Right lobe of liver (tissue), 6 donors: ENCODE results near the gene CD200R1L. TPM values are rescaled to one million over a fixed set of nuclear protein-coding genes. Genes with fewer than 3 reads are reported as not detected.
A peak's percentile ranks its signal among the peaks of the same experiment; 100 is the strongest.

Experiments used
- ATAC-seq, 4 donors: fragments of 200-7000 bp; cut with Tn5 transposase; one replicate each; pipeline ENCODE4 v1.9.1; 2020; ENCODE audit warnings: mild to moderate bottlenecking in 4 of 4, moderate library complexity in 4 of 4
- DNase-seq, 3 donors: peaks; one replicate each; pipeline ENCODE4 v3.0.0-alpha.2; 2020
- H3K27ac ChIP-seq, 3 donors: fragments of 200-600 bp; one replicate each; pipeline ENCODE4 v1.8.0; 2022
- H3K27me3 ChIP-seq, 2 donors: fragments of 200-600 bp; one replicate each; pipeline ENCODE4 v1.8.0; 2022
- H3K36me3 ChIP-seq, 4 donors: fragments of 200-600 bp; sonication (generic) in 1 of 4; one replicate each; pipeline versions ENCODE4 v1.5.1 to v1.8.0; 2017 to 2022; ENCODE audit warnings: control low read depth in 1 of 4
- H3K4me1 ChIP-seq, 4 donors: fragments of 200-600 bp; sonication (generic) in 1 of 4; one replicate each; pipeline versions ENCODE4 v1.5.1 to v1.8.0; 2017 to 2022; ENCODE audit warnings: control low read depth in 1 of 4
- H3K4me3 ChIP-seq, 3 donors: fragments of 200-600 bp; one replicate each; pipeline ENCODE4 v1.8.0; 2022
- H3K9me3 ChIP-seq, 4 donors: fragments of 200-600 bp; sonication (generic) in 1 of 4; one replicate each; pipeline versions ENCODE4 v1.5.1 to v1.8.0; 2017 to 2022; ENCODE audit warnings: control low read depth in 1 of 4
- POLR2A ChIP-seq: fragments of 450-650 bp; IDR thresholded peaks from one replicate; pipeline ENCODE4 v1.6.1; 2017; ENCODE audit warnings: antibody characterized with exemption, mild to moderate bottlenecking
- WGBS: methylation state at CpG from one replicate; pipeline ENCODE4 v1.1.6; 2018; ENCODE audit warnings: low coverage, low lambda C conversion rate; ENCODE audit not compliant: insufficient coverage; ENCODE audit errors: missing lambda C conversion rate; 5-methylcytosine and 5-hydroxymethylcytosine counted together
- intact Hi-C, 2 donors: fragments of 100-400 bp; cut with DNase I; formaldehyde crosslinking; loops; one replicate each; pipeline versions ENCODE4 v1.11.2 to v1.14.1; 2022
- total RNA-seq, 6 experiments: library from RNA; depleted of rRNA in 2 of 6; stranded (reverse); fragments of >200 nt in 2 of 6; fragmentation: NEBNext Ultra II Directional in 3 of 6; extraction: Animal tissue kit (Norgen Biotek cat#: 25700) in 3 of 6; gene quantifications; one replicate each; pipeline versions ENCODE4 v1.1.0 to v1.2.4, GENCODE V29; 2016 to 2023
- TF ChIP-seq, protein P1 (sequence below), 4 donors: fragments of 200-600 bp in 3 of 4; fragments of 450-650 bp in 1 of 4; IDR thresholded peaks; one replicate each; pipeline versions ENCODE4 v1.5.1 to v1.8.0; 2016 to 2022; ENCODE audit warnings: antibody characterized with exemption in 4 of 4, mild to moderate bottlenecking in 2 of 4
- donor health status: DM: no; HTN: yes; CAD: no.
- donor health status: DM: no; HTN: no; CAD: no.
- donor health status: DM: no; HTN: no; CAD: no.
- donor health status: DM: no; HTN: yes; CAD: no.
- donor health status: DM: no; HTN: yes; CAD: no.

The CD200R1L gene
- total RNA-seq, 6 experiments from 2014 or later: not detected

DNA sequence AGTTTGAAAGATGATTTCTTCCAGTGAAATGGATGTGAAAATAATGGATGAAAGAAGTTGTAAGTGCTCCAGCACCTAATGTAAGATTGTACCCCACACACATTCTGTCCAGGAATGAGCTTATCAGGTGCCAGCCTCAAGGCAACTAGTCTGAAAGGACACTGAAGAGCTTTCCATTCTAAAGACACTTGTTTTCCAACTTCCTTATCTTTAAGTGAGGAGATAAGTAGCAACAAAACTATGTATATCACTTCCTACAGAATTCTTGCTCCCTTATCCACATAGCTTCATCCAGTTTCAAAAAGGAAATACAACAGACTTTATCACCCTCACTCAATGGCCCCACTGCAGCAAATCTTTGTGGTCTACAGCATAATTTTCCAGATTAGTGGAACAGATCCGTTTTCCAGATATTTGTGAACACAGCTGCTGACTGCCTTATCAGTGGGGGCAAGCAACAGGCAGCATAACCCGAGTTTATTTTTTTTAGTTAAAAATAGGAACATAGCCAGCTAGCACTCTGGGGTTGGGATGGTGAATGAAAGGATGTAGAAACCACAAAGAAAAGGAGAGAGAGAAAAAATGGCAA, 60.6 kb downstream of the CD200R1L start:
- Histone ChIP-seq H3K4me1 (no peaks in the 10 kb centered on the region), H3K27ac (no peak overlapping the region), H3K4me3 (no peak overlapping the region), H3K9me3 (no peaks in the 10 kb centered on the region), H3K36me3 (no peaks in the 10 kb centered on the region), H3K27me3 (no peaks in the 10 kb centered on the region)
- 0% methylated on average over 2 of the region's 2 CpGs for WGBS
- intact Hi-C loops: no loop called here
- DNase-seq (no peak), ATAC-seq (peak; percentile 33 to 79 (median 53))
- TF ChIP-seq, protein P1, sequence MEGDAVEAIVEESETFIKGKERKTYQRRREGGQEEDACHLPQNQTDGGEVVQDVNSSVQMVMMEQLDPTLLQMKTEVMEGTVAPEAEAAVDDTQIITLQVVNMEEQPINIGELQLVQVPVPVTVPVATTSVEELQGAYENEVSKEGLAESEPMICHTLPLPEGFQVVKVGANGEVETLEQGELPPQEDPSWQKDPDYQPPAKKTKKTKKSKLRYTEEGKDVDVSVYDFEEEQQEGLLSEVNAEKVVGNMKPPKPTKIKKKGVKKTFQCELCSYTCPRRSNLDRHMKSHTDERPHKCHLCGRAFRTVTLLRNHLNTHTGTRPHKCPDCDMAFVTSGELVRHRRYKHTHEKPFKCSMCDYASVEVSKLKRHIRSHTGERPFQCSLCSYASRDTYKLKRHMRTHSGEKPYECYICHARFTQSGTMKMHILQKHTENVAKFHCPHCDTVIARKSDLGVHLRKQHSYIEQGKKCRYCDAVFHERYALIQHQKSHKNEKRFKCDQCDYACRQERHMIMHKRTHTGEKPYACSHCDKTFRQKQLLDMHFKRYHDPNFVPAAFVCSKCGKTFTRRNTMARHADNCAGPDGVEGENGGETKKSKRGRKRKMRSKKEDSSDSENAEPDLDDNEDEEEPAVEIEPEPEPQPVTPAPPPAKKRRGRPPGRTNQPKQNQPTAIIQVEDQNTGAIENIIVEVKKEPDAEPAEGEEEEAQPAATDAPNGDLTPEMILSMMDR (IDR thresholded peaks at IDR 0.05): no peak
- no peak for TF ChIP-seq POLR2A

DNA sequence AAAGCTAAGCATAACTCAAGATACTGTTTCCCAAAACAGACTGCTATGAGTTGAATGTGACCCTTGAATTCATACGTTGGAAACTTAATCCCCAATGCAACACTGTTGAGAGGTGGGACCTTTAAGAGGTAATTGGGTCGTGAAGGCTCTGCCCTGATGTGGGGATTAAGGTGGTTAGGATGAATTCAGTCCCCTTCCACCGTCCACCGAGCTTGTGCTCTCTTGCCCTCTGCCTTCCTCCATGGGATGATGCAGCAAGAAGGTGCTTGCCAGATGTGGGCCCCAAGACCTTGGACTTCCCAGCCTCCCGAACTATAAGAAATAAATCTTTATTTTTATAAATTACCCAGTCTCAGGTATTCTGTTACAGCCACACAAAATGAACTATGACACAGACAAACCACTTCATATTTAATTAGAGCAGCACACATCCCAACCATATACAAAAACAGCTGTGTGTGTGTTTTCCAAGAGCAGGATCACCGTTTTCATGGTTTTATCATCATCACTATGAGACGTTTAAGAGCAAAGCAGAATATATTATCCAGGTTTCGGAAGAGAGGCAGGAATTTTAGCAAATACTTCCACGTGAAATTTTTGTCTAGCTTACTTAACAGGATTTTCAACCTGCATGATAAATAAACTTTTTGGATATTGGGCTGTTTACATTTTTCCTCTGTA, 61.2 kb downstream of the CD200R1L start:
- Histone ChIP-seq H3K9me3 (no peaks in the 10 kb centered on the region), H3K36me3 (no peaks in the 10 kb centered on the region), H3K27me3 (no peaks in the 10 kb centered on the region), H3K27ac (no peak overlapping the region), H3K4me3 (no peak overlapping the region), H3K4me1 (no peaks in the 10 kb centered on the region)
- intact Hi-C loops: no loop called here
- ATAC-seq (no peak), DNase-seq (no peak)
- 51% methylated on average over 9 of the region's 9 CpGs for WGBS
- TF ChIP-seq, protein P1 (IDR thresholded peaks at IDR 0.05): no peak
- no peak for TF ChIP-seq POLR2A

GRCh38 chr3:112782491-112782890, 64.2 kb downstream of the CD200R1L start:
- Histone ChIP-seq H3K4me3 (no peak overlapping the region), H3K4me1 (no peaks in the 10 kb centered on the region), H3K36me3 (no peaks in the 10 kb centered on the region), H3K27me3 (no peaks in the 10 kb centered on the region), H3K27ac (no peak overlapping the region), H3K9me3 (no peaks in the 10 kb centered on the region)
- intact Hi-C loops: no loop called here
- WGBS: 23% methylated on average over 2 of the region's 2 CpGs
- no peak for TF ChIP-seq POLR2A
- TF ChIP-seq, protein P1 (IDR thresholded peaks at IDR 0.05): no peak
- ATAC-seq (no peak), DNase-seq (no peak)

- no peak overlapping the region for H3K4me3 ChIP-seq
- H3K4me1 ChIP-seq: no peaks in the 10 kb centered on the region
- intact Hi-C loops: no loop called here
- no peaks in the 10 kb centered on the region for H3K27me3 ChIP-seq
- H3K9me3 ChIP-seq: no peaks in the 10 kb centered on the region
- ATAC-seq (no peak), DNase-seq (no peak)
- 71% methylated on average over 1 of the region's 1 CpG for whole genome bisulfite sequencing
- TF ChIP-seq, protein P1 (IDR thresholded peaks at IDR 0.05): no peak
- TF ChIP-seq POLR2A: no peak
- no peak overlapping the region for H3K27ac ChIP-seq
- H3K36me3 ChIP-seq: no peaks in the 10 kb centered on the region
Measured at GRCh38 chr3:112781599-112781998, 65.1 kb downstream of the CD200R1L start.
